SK-N-SH (cell line): ENCODE results near the gene CCDC167. TPM values are rescaled to one million over a fixed set of nuclear protein-coding genes. Genes with fewer than 3 reads are reported as not detected.

Source experiments
- CTCF ChIA-PET: fragments of 300-600, 350-600 bp; formaldehyde crosslinking; extraction: SDS; loops from one replicate; lab custom pipeline; 2021; lab: Yijun Ruan, JAX
- POLR2A ChIA-PET: fragments of 350-600 bp; sonication (Branson Sonifier 250); formaldehyde crosslinking; extraction: SDS; loops from one replicate; lab custom pipeline; 2020; ENCODE audit warnings: antibody characterized with exemption, inconsistent platforms; lab: Yijun Ruan, JAX
- DNase-seq: peaks from one replicate; pipeline ENCODE4 v3.0.0; 2012
- H2AFZ ChIP-seq: fragments of 200-600 bp; sonication (generic); 2 replicates; pipeline ENCODE4 v1.8.1; 2016; ENCODE audit warnings: antibody characterized with exemption, mild to moderate bottlenecking, low read depth
- H3F3A ChIP-seq: fragments of 200-600 bp; sonication (generic); replicated peaks from 2 replicates; pipeline ENCODE3; 2016; ENCODE audit warnings: antibody characterized with exemption, mild to moderate bottlenecking; ENCODE audit not compliant: insufficient read depth
- H3K27ac ChIP-seq, 2 experiments: fragments of 200-500 bp in 1 of 2; fragments of 200-600 bp in 1 of 2; sonication (Bioruptor generic) in 1 of 2; sonication (generic), shearing (Covaris generic) in 1 of 2; 2 replicates each; pipeline versions ENCODE4 v1.5.1 to v1.6.1; 2014 to 2016; ENCODE audit warnings: low read depth in 2 of 2, inconsistent platforms in 1 of 2, low read length in 1 of 2, mild to moderate bottlenecking in 1 of 2, mixed read lengths in 1 of 2
- H3K27me3 ChIP-seq: fragments of 200-600 bp; sonication (generic), shearing (Covaris generic); 2 replicates; pipeline ENCODE4 v1.6.1; 2016; ENCODE audit warnings: mixed run types; ENCODE audit not compliant: insufficient read depth
- H3K36me3 ChIP-seq, 2 experiments: fragments of 200-500 bp in 1 of 2; fragments of 200-600 bp in 1 of 2; sonication (Bioruptor generic) in 1 of 2; sonication (generic) in 1 of 2; replicated peaks in 1 of 2; 2 replicates each; pipeline versions ENCODE3 to v1.5.1; 2014 to 2016; ENCODE audit warnings: low read length in 1 of 2, mild to moderate bottlenecking in 1 of 2; ENCODE audit not compliant: insufficient read depth in 2 of 2, control insufficient read depth in 1 of 2
- H3K4me1 ChIP-seq, 2 experiments: fragments of 200-500 bp in 1 of 2; fragments of 200-600 bp in 1 of 2; sonication (Bioruptor generic) in 1 of 2; sonication (generic), shearing (Covaris generic) in 1 of 2; 2 replicates each; pipeline versions ENCODE4 v1.5.1 to v1.6.1; 2014 to 2016; ENCODE audit warnings: low read depth in 1 of 2, low read length in 1 of 2, mixed run types in 1 of 2; ENCODE audit not compliant: insufficient read depth in 2 of 2, control insufficient read depth in 1 of 2
- H3K4me2 ChIP-seq: fragments of 200-600 bp; sonication (generic), shearing (Covaris generic); 2 replicates; pipeline ENCODE4 v1.6.1; 2017; ENCODE audit warnings: mixed run types
- H3K4me3 ChIP-seq, 2 experiments: fragments of 200-500 bp in 1 of 2; fragments of 200-600 bp in 1 of 2; sonication (Bioruptor generic) in 1 of 2; sonication (generic), shearing (Covaris generic) in 1 of 2; 2 replicates each; pipeline versions ENCODE4 v1.5.1 to v1.8.1; 2014 to 2016; ENCODE audit warnings: low read depth in 2 of 2, inconsistent platforms in 1 of 2, low read length in 1 of 2, mild to moderate bottlenecking in 1 of 2, mixed read lengths in 1 of 2, moderate library complexity in 1 of 2
- H3K79me2 ChIP-seq: fragments of 200-600 bp; sonication (generic); 2 replicates; pipeline ENCODE4 v1.8.1; 2017; ENCODE audit warnings: mild to moderate bottlenecking; ENCODE audit not compliant: insufficient read depth
- H3K9ac ChIP-seq: fragments of 200-600 bp; sonication (generic); 2 replicates; pipeline ENCODE4 v1.6.1; 2017; ENCODE audit warnings: mixed run types
- H3K9me2 ChIP-seq: fragments of 200-600 bp; sonication (generic); 2 replicates; pipeline ENCODE4 v1.6.1; 2017; ENCODE audit warnings: mixed run types
- H3K9me3 ChIP-seq: fragments of 200-600 bp; sonication (generic); 2 replicates; pipeline ENCODE4 v1.6.1; 2017; ENCODE audit warnings: mixed run types, mild to moderate bottlenecking, moderate library complexity
- H4K20me1 ChIP-seq: fragments of 200-600 bp; sonication (generic); 2 replicates; pipeline ENCODE4 v1.6.1; 2017; ENCODE audit warnings: mild to moderate bottlenecking, mixed run types; ENCODE audit not compliant: insufficient read depth
- CHD2 ChIP-seq: fragments of 150-350 bp; IDR thresholded peaks from 2 replicates; pipeline ENCODE4 v1.6.1; 2018; ENCODE audit warnings: low read length; ENCODE audit not compliant: partially characterized antibody
- ELF1 ChIP-seq: IDR thresholded peaks from 2 replicates; pipeline ENCODE4 v1.4.0; 2012
- EZH2phosphoT487 ChIP-seq: fragments of 200-600 bp; sonication (generic); IDR thresholded peaks from 2 replicates; pipeline ENCODE4 v1.6.1; 2017; ENCODE audit warnings: low read depth, mixed run types, mild to moderate bottlenecking, antibody characterized with exemption, moderate library complexity, borderline replicate concordance
- FOXM1 ChIP-seq: IDR thresholded peaks from 2 replicates; pipeline ENCODE4 v1.4.0; 2012; ENCODE audit warnings: low read depth, mild to moderate bottlenecking
- GABPA ChIP-seq: IDR thresholded peaks from 2 replicates; pipeline ENCODE4 v1.4.0; 2012; ENCODE audit warnings: low read depth, mild to moderate bottlenecking
- MEF2A ChIP-seq: IDR thresholded peaks from 2 replicates; pipeline ENCODE4 v1.4.0; 2012; ENCODE audit warnings: low read depth, borderline replicate concordance
- MXI1 ChIP-seq: IDR thresholded peaks from 2 replicates; pipeline ENCODE4 v1.6.1; 2012; ENCODE audit warnings: mild to moderate bottlenecking, low read depth, low read length, improper control_type of control experiment
- NRF1 ChIP-seq: IDR thresholded peaks from 2 replicates; pipeline ENCODE4 v1.6.1; 2012; ENCODE audit warnings: low read depth, mild to moderate bottlenecking, low read length
- RAD21 ChIP-seq: IDR thresholded peaks from 2 replicates; pipeline ENCODE4 v1.6.1; 2012; ENCODE audit warnings: mild to moderate bottlenecking, low read length
- RCOR1 ChIP-seq: fragments of 150-350 bp; IDR thresholded peaks from 2 replicates; pipeline ENCODE4 v1.6.1; 2017; ENCODE audit warnings: antibody characterized with exemption, low read length
- RFX5 ChIP-seq: IDR thresholded peaks from 2 replicates; pipeline ENCODE4 v1.6.1; 2012; ENCODE audit warnings: mild to moderate bottlenecking, improper control_type of control experiment, low read length
- TCF12 ChIP-seq: IDR thresholded peaks from 2 replicates; pipeline ENCODE4 v1.4.0; 2012
- TEAD4 ChIP-seq: IDR thresholded peaks from 2 replicates; pipeline ENCODE4 v1.4.0; 2012; ENCODE audit warnings: mild to moderate bottlenecking, borderline replicate concordance; ENCODE audit not compliant: insufficient read depth
- WGBS: methylation state at CpG from one replicate; pipeline ENCODE4 v1.1.6; 2017; ENCODE audit warnings: low lambda C conversion rate; 5-methylcytosine and 5-hydroxymethylcytosine counted together
- polyA plus RNA-seq, 3 experiments: library from polyadenylated mRNA; depleted of rRNA; stranded (reverse); fragments of >200 nt; gene quantifications; 2 replicates each; pipeline ENCODE4 v1.2.3, GENCODE V29; 2012
- TF ChIP-seq, protein P1 (sequence below): IDR thresholded peaks from 2 replicates; pipeline ENCODE4; 2012
- TF ChIP-seq, protein P2 (sequence below): IDR thresholded peaks from 2 replicates; pipeline ENCODE4 v1.4.0; 2012; ENCODE audit warnings: low read depth, borderline replicate concordance

The CCDC167 gene
- polyA plus RNA-seq, 1 of the 3 experiments (the other 2 are of a cell fraction): 49.1 TPM

DNA sequence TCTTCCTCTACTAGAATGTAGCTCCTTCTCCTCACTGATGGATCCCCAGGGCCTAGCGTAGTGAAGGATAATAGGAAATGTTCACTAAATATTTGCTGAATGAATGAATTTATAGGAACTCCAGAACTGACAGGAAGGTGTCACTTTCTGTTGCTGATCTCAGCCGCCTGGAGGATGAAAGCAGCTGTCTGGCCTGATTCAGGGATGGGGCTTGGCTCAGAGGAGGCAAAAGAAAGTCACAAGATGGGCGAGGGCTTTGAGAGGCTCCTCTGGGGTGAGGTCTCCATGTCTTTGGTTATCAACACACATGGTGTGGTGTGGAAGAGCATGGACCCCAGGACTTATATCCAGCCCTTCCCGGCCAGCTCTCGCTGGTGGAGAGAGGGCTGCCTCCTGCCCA, 11.5 kb upstream of the CCDC167 start (continued):
- no peak for TF ChIP-seq MXI1
- TF ChIP-seq FOXM1: no peak
- TF ChIP-seq MEF2A: no peak

DNA sequence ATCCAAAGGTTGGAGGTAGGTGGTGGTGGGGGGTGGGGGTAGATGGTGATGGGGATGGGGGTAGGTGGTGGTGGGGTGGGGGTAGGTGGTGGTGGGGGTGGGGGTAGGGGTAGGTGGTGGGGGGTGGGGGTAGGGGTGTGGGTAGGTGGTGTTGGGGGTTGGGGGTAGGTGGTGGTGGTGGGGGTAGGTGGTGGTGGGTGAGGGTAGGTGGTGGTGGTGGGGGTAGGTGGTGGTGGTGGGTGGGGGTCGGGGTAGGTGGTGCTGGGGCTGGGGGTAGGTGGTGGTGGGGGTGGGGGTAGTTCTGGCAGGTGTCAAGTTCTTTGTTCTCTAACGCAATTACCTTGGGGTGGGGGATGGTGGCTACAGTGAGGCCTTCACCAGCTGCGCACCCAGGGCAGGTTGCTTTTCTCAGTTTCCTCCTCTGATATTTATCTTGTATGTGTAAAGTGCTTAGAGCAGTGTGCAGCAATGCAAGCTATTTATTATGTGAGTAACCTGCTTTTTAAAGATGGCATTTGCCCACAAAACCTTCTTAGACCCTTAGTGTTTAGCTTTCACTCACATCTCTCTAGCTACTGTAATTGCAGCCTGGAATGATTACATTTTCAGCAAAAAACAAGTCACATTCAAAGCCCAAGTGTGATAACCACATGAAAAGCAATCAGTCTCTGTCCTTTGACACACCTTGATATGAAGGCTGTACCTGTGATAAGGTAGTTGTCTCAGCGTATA, 8.2 kb upstream of the CCDC167 start:
- no peaks in the 10 kb centered on the region for H3K9me3 ChIP-seq
- no peak overlapping the region for H3K4me3 ChIP-seq
- no peak overlapping the region for H3K9ac ChIP-seq
- CTCF ChIA-PET: interaction anchor here (1.3 kb wide), 1 partner anchor 184 kb away, joined by 3 read pairs; no protein-coding TSS in a partner anchor
- H3K4me1 ChIP-seq: peaks cover 0 to 34% of the 10 kb centered on the region in 2 experiments; a peak in 2 of 4 replicates
- no peak overlapping the region for H2AFZ ChIP-seq
- no peaks in the 10 kb centered on the region for H3K36me3 ChIP-seq
- WGBS: 76% methylated on average over 4 of the region's 4 CpGs
- TF ChIP-seq ELF1 (no peak), TCF12 (no peak), NRF1 (no peak), EZH2phosphoT487 (no peak)
- TF ChIP-seq, all 33 proteins: peak for 0
- POLR2A ChIA-PET: interaction anchor here (0.5 to 1.1 kb wide), 3 partner anchors 9 to 31 kb away, joined by 3 to 4 read pairs (median 4); no protein-coding TSS in a partner anchor
- Histone ChIP-seq H3K79me2 (no peaks in the 10 kb centered on the region), H3K27me3 (no peaks in the 10 kb centered on the region), H4K20me1 (no peaks in the 10 kb centered on the region), H3K9me2 (no peaks in the 10 kb centered on the region), H3F3A (no peaks in the 10 kb centered on the region), H3K4me2 (no peak overlapping the region), H3K27ac (peak overlapping the region in 1 of 2 experiments; percentile 24; a peak in 2 of 4 replicates)
- peak; percentile 39 for DNase-seq

DNA sequence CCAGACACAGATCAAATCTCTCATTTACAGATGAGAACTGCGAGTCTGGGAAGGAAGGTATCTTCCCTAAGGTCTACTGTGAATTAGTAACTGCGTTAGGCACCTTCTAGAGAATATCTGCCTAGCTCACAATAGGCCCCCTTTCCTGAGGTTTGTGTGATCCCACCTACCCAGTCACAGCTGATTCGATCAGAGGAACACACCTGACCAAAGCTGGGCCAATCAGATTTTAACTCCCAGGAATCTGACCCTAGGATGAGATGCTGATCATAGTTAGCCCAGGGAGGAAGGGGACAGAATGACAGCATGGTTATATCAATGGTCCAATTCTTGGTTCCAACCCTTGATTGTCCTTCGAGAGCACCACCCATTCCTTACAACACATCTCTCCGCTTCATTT, 7.4 kb upstream of the CCDC167 start:
- H3K36me3 ChIP-seq: no peaks in the 10 kb centered on the region
- ChIA-PET CTCF (interaction anchor here (1.9 kb wide), 1 partner anchor 9 kb away, joined by 5 read pairs; no protein-coding TSS in a partner anchor), POLR2A (interaction anchor here (1.4 to 1.9 kb wide), 2 partner anchors 9 to 28 kb away, joined by 3 to 11 read pairs; no protein-coding TSS in a partner anchor)
- H4K20me1 ChIP-seq: no peaks in the 10 kb centered on the region
- H3K4me2 ChIP-seq: no peak overlapping the region
- H3F3A ChIP-seq: no peaks in the 10 kb centered on the region
- H3K9me3 ChIP-seq: no peaks in the 10 kb centered on the region
- H3K27me3 ChIP-seq: no peaks in the 10 kb centered on the region
- WGBS: 66% methylated on average over 5 of the region's 5 CpGs
- no peaks in the 10 kb centered on the region for H3K9me2 ChIP-seq
- no peak overlapping the region for H3K4me3 ChIP-seq
- no peaks in the 10 kb centered on the region for H3K79me2 ChIP-seq
- H3K27ac ChIP-seq: peak overlapping the region in 1 of 2 experiments; percentile 72; a peak in 2 of 4 replicates
- peaks cover 0 to 40% of the 10 kb centered on the region in 2 experiments; a peak in 2 of 4 replicates for H3K4me1 ChIP-seq
- TF ChIP-seq RAD21 (no peak), RCOR1 (no peak), GABPA (no peak), CHD2 (no peak), EZH2phosphoT487 (no peak), RFX5 (no peak), TEAD4 (no peak), NRF1 (no peak)
- TF ChIP-seq, protein P1, sequence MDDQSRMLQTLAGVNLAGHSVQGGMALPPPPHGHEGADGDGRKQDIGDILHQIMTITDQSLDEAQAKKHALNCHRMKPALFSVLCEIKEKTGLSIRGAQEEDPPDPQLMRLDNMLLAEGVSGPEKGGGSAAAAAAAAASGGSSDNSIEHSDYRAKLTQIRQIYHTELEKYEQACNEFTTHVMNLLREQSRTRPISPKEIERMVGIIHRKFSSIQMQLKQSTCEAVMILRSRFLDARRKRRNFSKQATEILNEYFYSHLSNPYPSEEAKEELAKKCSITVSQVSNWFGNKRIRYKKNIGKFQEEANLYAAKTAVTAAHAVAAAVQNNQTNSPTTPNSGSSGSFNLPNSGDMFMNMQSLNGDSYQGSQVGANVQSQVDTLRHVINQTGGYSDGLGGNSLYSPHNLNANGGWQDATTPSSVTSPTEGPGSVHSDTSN: no peak
- TF ChIP-seq, protein P2, sequence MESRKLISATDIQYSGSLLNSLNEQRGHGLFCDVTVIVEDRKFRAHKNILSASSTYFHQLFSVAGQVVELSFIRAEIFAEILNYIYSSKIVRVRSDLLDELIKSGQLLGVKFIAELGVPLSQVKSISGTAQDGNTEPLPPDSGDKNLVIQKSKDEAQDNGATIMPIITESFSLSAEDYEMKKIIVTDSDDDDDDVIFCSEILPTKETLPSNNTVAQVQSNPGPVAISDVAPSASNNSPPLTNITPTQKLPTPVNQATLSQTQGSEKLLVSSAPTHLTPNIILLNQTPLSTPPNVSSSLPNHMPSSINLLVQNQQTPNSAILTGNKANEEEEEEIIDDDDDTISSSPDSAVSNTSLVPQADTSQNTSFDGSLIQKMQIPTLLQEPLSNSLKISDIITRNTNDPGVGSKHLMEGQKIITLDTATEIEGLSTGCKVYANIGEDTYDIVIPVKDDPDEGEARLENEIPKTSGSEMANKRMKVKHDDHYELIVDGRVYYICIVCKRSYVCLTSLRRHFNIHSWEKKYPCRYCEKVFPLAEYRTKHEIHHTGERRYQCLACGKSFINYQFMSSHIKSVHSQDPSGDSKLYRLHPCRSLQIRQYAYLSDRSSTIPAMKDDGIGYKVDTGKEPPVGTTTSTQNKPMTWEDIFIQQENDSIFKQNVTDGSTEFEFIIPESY: no peak
- DNase-seq: peak; percentile 50
- H2AFZ ChIP-seq: no peak overlapping the region
- no peak overlapping the region for H3K9ac ChIP-seq
